GM18870 (cell line): ENCODE measurements around the gene ATP1B1.

Experiments
- ATAC-seq: cut with Tn5 transposase; IDR thresholded peaks from one replicate; pipeline ENCODE4 v1.9.1; 2021; ENCODE audit warnings: moderate library complexity; ENCODE audit not compliant: unreplicated experiment

ATP1B1 gene

GRCh38 chr1:169092399-169092798, 14.1 kb upstream of the ATP1B1 start:
- no peak for ATAC-seq

DNA sequence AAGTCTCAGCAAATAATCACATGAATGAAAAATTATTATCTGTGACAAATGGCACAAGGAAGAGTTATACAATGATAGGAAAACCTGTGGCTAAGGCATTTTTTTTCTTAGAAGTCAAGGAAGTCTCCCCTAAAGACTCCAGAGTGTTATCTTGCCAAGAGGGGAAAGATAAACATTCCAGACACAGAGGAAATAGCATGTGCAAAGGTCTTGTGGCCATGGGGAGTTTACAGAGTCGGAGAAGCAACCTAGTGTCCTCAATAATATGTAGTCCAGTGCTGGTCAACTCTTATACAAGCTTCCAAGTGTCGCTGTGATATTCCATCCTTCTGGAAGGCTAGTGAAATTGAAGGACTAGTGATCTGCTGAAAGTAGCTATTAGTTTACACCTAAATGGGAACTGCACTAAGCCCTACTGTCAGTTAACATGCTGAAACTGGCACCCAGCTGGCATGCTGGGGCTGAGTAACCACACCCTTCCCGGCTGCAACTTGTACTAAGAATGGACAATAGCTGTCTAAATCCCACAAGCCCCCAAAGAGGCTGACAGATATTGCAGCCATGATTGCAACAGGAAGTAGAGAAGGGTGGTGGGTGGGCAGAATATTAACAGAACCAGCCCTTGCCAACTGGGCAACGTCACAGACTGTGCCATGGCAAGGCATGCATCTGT, 11.5 kb upstream of the ATP1B1 start:
- no peak for ATAC-seq

DNA sequence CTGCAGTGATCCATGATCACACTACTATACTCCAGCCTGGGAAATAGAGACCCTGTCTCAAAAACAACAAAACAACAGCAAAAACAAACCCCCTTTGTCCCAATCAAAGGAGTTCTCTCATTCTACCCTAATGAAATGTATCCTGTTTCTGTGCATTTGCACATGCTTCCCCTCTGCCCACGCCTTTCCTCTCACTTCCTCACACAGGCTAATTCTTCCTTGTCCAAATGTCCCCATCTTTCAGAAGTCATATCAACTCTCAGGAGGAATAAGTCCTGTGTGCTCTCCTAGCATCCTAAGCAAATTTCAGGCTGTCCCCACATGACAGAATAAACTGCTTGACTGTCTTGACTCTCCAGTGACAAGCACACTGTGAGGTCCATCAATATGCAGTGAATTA, 8.1 kb upstream of the ATP1B1 start:
- ATAC-seq, result no peak

DNA sequence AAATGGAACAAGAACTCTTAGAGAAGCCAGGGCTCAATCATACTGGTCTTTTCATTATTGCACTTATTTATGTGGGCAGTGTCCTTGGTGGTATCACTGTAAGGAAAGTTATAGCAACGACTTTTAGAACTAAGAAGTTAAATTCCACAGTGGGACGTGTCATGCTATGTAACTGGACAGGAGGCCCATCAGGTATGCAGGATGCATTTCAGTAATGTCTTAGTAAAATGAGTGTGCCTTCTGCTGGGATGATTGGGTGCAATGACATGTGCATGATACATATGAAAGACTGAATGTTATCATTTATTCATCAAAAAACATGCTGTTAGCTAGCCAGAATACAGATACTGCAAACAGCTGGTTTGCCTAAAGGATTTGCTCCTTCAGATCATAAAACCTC, 6.9 kb upstream of the ATP1B1 start:
- ATAC-seq, result no peak

DNA sequence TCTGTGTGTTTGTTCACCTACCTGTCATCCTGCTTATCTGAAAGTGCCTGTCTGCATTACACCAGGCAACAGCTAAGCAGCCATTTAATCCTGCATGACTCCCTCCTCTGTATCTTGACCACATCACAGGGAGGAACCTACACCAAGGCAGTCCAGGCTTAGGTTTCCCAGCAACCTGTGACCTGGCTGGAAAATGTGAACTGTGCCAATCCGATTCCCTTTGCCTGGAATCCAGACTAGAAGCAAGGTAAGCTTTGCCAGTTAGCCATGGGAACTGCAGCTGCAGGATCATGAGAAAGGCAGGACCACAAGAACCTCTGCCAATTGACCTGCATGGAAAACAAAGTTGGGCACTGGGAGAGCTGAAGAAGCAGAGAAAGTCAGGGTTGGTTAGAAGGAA, 6.3 kb upstream of the ATP1B1 start:
- no peak for ATAC-seq

DNA sequence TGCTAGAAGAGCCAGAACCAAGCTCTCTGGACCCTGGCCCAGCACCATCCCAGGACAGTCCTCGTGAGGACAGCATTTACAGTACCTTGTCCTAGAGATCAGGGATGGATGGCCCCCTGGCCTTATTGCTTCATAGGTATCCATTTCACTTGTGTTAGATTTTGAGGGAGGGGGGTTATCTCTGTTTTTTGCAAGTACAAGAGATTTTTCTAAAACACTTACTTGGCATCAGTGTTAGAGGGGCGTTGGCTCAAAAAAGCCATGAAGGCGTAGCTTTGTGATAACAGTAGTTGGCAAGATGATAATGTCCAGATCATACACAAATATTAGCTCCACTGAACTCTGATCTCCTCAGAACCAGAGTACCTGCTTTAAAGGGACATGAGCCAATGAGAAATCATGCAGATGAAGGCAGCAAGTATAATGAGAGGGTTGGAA, 5.8 kb upstream of the ATP1B1 start:
- no peak for ATAC-seq

DNA sequence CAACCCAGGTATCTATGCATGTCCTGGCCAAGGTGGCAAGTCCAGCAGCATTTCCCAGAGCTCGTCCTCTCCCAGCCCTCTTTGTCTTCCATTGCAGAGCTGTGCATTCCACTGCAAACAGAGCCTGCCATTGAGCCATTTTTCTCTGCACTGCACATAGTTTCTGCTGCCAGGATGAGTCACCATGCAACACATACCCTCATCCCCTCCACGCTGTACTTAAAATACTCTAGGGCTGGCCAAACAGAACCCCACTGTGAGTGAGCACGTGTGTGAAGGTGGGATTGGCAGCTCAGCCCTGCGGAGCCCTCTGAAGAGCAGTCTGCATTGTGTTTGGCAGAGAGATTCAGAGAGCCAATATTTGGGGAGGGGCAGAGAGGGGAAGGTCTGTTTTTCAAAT, 3.9 kb upstream of the ATP1B1 start:
- ATAC-seq, result no peak

DNA sequence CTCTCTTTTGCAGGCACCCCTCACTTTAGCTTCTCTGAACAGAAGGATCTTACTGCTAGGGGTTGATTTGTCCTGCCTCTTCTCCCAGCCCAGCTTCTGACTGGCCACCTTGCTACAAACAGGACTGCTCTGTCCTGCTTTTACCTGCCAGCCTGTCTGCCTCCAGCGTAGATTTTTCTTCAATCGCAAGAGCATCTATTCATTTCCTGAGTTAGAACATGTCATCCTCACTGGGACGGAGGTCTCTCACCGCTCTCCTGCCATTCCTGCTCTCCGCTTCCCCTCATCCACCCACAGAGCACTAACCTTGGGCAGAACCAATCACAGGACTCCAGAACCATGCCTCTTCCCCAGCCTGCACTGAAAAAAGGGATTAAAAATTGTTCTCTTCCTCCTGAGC, 3.5 kb upstream of the ATP1B1 start:
- no peak for ATAC-seq

GRCh38 chr1:169103480-169103893, 3.0 kb upstream of the ATP1B1 start:
- no peak for ATAC-seq

DNA sequence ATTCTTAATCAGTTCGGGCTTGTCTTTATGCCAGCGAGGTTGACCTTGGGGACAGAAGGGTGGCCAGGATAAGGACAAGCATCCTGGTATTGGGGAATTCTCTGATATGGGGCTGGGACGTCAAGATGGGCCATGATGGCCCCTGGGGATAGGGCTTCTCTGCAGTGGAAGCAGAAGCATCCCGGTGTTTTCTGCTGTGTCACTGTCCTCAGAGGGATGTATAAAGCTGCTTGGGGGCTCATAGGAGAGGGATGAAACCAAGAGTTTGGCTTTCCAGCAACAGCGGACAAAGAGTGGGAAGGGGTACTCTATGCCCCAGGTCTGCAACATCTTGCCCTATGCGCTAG, 1.4 kb upstream of the ATP1B1 start:
- ATAC-seq, result no peak

- no peak for ATAC-seq
Observed at GRCh38 chr1:169105434-169106094, 926 bp upstream of the ATP1B1 start.

GRCh38 chr1:169106921-169107602, 572 bp downstream of the ATP1B1 start:
- ATAC-seq, result no peak

- no peak for ATAC-seq
Observed at GRCh38 chr1:169107603-169108208, 1.2 kb downstream of the ATP1B1 start.

GRCh38 chr1:169108223-169108622, 1.7 kb downstream of the ATP1B1 start:
- no peak for ATAC-seq

DNA sequence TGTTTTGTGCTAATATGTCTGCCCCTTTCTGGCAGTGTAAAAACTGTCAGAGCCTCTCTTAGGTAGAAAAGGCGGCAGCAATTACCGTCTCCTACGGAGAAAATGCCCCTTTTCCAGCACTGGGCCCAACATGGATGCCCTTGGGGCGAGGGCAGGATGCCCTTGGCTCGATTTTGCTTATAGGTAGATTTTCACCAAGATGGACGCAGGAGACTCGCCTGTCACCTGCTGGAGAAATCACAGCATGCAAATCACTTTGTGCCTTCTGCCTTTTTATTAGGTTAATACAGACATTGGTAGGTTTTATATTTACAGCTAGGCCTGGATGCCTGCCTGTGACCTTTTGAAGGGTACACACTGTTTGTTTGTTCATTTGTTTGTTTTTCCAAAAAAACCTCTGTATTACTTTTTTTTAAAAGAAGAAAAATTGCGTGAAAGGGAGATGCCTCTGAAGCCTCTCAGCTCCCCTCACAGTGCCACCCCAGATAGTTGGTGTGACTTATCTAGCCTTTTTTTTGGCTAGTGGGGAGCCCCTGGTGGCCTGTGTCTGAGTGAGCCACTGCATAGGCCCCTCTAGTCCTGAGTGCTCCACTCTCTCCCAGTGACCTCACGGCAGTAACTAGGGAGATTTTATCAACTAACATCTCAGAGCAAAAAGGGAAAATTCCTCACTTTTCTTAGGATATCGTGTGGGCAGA, 2.5 kb downstream of the ATP1B1 start:
- ATAC-seq, result no peak

DNA sequence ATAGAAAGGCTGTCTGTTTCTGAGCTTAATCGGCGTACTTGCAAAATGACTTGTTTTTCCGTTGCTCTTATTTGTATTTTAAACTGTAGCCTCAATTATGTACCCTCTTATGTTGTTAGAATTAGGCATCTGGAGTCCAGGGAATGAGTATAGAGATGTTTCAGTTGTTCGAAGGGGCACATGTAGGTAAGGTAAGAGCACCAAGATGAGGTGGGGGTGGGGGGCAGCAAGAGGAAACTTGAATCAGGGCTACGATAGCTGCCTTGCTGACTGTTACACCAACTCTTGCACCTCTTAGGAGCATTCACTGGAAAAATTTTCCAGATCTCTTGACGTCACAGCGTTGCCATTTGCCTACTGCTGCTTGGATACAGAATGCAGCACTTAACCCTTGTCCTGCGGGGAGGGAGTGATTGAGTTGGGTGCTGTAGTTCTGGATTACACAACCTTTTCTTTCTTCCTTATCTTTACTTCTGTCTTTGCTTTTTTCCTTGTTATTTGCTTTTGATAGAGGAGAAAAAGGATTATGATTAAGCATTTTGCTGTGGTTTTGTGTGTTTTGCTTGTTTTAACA, 3.2 kb downstream of the ATP1B1 start:
- ATAC-seq, result no peak

DNA sequence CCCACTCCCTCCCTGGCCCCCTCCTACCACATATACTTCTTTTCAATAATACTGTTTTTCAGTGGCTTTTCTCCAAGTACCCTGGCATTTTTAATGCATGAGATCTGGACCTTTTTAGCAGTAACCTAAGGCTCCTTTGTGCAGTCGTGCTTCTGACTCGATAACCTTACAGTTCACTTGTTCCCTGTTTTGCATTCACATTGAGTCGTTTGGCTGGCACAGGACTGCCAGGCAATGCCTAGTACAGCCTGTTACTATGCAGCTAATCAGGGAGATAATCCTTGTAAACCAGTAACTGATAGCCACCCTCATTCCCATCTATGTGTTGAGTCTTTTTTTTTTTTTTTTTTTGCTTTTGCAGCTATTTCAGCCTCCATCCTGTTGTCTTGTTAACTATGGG, 3.7 kb downstream of the ATP1B1 start:
- ATAC-seq, result no peak

- no peak for ATAC-seq
Observed at GRCh38 chr1:169110689-169111447, 4.4 kb downstream of the ATP1B1 start.

DNA sequence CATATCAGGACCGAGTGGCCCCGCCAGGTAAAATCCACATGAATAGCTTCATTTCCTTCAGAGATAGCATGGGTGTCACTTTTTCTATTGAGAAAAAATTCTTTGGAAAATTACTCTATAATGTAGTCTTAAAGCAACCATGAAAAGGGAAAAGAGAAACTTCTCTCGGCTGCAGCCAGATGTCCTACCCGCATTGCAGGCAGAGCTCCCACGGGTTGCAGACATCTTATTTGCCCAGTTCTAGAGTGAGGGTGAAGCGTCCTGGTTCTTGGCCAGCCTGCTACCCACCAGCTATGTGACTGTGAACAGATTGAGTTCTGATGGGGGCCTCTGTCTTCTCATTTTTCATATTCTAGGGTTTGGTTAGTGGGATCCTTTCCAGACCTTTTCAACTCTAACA, 5.0 kb downstream of the ATP1B1 start:
- ATAC-seq, result no peak

- no peak for ATAC-seq
Observed at GRCh38 chr1:169112241-169112640, 5.8 kb downstream of the ATP1B1 start.
